NCI-H82 treated with DMSO at 0.1 percent for 48 hours (cell line): ENCODE data around the gene MGAT3.
"Not testable (repeated sequence)": the region's sequence is repeated elsewhere in the genome, so short reads cannot be mapped to it uniquely, and the experiment has no call there.

Experiments
- DNase-seq: peaks from one replicate; lab custom pipeline; 2025; ENCODE audit not compliant: unreplicated experiment; lab: John Stamatoyannopoulos, UW

The MGAT3 gene

GRCh38 chr22:39489094-39490068 is 32.6 kb downstream of the MGAT3 start:
- DNase-seq = no peak

- peak; percentile 19 for DNase-seq
Measured at GRCh38 chr22:39490135-39490798, 33.5 kb downstream of the MGAT3 start.

DNA sequence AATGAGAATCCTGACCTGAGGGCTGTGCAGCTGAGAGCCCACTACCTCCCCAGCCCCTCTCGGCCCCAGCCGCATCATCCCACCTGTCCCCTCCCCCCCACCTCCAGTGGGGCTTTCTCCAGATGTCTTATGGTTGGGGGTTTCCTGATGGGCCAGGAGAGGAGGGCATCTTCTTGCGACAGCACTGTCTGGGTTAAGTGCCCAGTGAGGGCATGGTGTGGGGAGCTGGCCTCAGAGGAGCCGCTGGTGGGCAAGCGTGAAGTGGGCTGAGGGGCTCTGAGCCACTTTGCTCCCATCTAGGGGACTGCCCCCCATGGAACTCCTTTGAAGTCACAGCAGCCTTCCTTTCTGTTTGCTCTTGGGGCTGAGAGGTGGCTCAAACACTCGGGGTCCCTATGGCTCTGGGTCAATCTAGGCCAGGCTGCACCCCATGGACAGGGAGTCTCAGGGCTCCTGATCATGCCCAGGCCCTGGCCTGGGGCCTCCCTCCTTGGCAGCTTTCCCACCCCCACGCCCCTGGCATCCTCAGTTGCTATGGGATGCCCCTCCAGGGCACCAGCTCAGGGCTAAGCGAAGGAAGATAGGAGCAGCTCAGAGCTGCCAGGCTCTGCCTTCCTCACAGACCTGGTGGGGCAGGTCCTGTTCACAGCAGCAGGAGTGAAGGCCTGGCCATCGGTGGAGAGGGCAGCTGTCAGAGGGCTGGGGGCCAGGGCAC is 34.3 kb downstream of the MGAT3 start:
- no peak for DNase-seq

DNA sequence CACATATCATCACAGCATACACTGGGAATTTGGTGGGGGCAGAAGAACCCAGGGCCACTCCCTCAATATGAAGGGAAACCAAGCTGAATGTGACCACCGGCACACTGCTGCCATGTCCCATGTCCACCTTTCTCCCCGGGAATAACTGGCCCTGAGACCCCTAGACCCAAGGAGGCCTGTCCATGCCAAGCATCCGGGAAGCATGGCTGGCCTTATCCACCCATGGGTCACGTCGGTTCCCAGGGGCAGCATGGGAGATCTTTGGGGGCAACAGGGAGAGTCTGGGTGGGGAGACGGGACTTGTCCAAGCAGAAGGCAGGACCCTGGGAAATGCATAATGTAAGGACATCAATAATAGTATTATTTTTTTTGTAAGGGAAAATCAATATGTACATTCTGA is 34.9 kb downstream of the MGAT3 start:
- DNase-seq = no peak

DNA sequence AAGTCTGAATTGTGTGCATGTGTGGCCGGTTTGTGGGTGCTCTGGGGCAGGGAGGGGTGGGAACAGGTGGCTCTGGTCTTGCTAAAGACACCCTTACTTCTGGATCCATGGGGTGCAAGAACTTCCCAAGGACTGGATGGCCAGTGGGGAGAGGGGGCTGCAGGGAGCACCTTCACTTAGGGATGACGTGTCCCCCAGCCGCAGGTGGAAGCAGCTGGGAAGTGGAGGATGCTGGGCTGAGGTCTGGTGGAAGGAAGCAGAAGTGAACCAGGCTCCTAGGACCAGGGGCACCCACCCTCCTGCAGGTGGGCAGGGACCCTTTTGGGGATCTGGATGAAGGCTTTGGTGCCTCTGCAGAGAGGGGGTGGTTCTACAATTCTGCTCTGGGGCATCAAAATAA is 35.4 kb downstream of the MGAT3 start:
- DNase-seq = no peak

DNA sequence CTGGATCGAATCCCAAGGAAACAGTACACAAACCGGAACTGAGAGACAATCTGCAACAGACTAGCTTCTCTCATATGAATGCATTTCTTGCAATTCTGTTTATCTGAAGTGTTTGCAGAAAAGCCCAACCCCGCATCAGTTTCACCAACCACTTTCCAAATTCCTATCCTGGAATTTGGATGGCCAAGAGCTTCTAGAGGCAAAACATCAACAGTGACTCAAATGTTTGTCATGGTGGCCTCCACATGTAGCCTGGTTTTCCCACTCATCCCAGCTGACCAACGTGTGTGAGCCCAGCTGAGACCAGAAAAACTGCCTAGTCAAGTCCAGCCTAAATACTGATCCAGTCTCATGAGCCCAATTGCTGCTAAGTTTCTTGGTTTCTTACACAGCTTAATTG is 36.9 kb downstream of the MGAT3 start:
- no peak for DNase-seq

GRCh38 chr22:39494471-39495120 is 37.8 kb downstream of the MGAT3 start:
- no peak for DNase-seq

GRCh38 chr22:39496131-39496838 is 39.5 kb downstream of the MGAT3 start:
- DNase-seq = peak; percentile 35

GRCh38 chr22:39497429-39497828 is 40.6 kb downstream of the MGAT3 start:
- no peak for DNase-seq

DNA sequence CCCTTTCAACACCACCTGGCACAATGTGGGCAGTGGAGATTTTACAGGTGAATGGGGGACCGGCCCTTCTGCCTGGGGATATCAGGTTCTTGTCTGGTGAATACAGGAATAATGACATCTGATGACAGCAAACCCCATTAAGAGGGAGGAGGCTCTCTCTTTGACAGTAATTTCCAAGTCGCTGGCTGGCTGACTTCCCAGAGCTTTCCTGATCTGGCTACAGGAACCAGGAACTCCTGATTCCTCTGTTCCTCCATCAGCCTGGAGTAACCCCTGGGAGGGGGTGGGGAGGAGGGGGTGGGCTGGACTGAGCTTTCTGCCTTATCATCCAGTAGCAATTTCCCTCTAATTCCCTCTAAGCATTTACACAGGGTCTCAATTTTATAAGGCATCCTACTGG is 41.6 kb downstream of the MGAT3 start:
- no peak for DNase-seq

DNA sequence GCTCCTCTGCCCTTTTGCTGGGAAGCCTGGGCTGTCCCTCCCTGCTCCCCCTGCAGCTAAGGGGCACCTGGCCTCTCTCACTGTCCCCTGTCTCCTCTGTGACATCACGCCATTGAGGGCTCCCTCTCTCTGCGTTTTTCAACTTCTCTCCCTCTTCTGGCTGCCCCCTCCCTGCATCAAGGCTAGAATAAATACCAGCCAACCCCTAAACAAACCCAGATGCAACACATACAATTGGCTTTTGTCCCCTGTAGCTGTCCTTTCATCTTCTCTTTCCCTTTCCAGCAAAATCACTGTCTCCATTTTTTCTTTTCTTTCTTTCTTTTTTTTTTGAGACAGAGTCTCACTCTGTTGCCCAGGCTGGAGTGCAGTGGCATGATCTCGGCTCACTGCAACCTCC is 42.0 kb downstream of the MGAT3 start:
- no peak for DNase-seq

DNA sequence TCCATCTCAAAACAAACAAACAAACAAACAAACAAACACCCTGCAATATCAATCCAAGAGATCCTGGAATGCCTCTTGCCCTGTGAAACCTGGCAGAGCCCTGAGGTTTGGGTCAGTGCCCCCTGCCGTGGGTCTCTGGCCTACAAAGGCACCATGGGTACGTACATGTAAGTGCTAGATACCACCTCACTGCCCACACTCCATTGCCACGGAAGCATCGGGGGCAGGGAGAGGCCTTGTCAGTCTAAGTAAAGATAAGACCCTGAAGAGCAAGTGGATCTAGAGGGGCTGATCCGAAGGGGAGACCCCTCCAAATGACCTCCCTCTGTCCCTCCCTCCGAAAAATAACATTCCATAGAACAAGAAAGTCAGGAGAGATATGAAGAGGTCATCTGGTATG is 43.3 kb downstream of the MGAT3 start:
- no peak for DNase-seq

DNA sequence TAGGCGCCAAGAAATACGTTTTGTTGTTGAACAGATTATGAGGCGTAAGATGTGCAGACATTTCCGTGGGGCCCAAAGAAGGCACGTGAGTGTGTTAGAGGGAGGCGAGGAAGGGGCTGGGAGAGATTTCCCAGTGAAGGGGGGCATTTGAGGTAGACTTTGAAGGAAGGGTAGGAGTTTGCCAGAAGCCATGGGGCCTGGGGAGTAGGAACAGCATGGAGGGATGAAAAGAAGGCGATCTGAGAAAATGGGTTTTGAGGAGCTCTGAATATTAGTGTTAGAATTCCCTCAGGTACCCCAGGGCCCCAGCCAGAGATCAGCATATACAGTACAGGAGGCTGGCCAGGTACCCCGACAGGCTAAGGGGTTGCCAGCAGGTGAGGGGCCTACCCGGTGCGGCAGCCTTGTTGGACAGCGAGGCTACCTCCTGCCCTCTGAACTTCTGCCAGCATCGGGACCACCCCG is 44.9 kb downstream of the MGAT3 start:
- DNase-seq = no peak

DNA sequence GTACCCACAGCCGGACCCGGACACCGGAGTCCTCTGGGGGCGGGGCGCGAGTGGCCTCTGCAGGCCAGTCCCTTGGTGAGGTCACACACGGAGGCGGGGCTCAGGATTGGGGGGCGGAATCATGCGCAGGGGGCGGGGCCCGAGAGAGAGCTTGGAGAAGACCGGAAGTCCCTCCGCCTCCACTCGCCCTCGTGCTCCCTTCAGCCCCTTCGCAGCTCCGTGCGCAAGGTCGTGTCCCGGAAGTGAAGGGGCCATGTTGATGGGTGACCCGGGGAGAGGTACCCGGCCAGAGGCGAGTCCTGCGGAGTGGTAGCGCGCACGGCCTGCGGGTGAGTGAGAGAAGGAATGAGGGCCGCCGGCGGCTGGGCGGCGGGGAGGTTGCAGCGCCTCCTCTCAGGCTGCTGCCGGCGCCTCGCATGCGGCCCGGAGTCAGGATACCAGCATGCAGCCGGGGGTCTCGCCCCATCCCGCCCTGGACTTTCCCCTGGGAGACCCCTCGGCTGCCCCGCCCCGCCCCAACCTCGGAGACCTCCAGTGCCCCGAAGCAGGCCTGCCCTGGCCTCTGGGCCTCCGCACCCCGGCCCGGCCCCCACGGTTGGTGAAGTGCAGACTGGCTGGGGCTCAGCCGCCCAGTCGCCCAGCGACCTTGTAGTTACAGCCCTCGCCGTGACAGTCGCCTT is 45.4 kb downstream of the MGAT3 start, which contains the start of gene MIEF1:
Gene MIEF1 (plus strand): TSS at position 182 of the 680 bp plus-strand sequence. CDS start 9,005 bp downstream, outside the sequence.
- DNase-seq = peak; percentile 74

DNA sequence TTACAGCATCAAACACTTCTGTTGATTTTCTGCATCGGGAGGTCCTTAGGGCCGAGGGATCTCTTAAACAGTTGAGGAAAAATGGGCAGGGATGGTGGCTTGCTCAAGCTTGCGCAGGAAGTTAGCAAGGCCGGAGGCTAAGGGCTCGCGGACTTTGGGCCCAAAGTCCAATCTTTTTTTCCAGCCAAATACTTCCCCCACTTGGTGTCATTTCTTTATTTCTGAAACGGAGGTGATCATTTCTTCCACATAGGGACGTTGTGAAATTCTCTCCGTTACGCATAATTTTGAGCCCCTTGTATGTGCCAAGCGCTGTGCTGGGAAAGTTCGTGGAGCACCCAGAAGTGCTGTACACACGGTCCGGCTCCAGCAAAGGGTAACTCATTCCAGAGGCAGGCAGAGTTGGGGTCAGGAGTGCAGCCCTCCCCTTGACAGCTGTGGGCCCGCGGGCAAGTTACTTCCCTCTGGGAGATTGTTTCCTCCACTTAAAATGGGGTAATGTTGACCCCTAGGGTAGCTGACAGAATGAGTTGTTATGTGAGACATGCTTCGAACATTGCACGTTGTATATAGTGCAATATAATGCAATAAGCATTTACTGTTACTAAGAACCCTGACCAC is 46.1 kb downstream of the MGAT3 start:
- no peak for DNase-seq

DNA sequence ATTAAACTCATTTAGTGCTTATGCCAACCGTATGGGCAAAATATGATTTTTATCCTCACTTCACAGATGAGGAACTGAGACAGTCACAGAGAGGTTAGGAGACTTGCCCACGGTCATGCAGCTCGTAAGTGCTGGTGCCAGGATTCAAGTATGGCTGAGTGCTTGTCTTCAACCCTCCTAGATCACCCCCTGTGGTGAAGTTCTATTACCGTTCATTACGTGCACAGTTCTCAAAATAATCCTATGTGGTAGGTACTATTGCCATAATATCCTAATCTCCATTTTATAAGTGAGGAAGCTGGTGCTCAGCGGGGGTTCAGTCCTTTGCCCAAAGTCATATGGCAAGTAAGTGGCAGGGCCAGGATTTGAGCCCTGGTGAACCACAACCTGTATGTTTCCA is 46.8 kb downstream of the MGAT3 start:
- DNase-seq = no peak

DNA sequence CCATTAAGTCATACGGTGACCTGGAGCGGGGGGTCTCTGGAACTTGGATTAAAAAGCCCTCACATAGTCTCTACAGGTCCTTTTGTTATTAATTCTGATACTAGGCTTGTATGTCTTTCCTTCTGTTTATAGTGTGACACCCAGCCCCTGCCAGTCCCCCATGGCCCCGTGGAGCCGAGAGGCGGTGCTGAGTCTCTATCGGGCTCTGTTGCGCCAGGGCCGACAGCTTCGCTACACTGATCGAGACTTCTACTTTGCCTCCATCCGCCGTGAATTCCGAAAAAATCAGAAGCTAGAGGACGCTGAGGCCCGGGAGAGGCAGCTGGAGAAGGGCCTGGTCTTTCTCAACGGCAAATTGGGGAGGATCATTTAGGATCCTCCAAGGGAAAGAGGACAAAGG is 47.3 kb downstream of the MGAT3 start:
- no peak for DNase-seq

DNA sequence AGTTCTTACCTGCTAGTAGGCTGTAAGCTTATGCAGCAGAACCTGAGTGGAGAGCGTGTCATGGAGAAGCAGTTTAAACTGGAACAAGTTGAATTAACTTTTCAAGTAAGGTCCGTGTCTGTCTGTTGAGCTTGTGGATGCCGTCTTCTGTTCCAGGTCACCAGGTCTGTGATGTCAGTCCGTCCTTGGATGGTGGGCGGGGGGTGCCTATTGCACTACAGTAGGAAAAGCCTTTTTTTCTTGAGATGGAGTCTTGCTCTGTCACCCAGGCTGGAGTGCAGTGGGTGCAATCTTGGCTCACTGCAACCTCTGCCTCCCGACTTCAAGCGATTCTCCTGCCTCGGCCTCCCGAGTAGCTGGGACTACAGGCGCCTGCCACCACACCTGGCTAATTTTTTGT is 50.2 kb downstream of the MGAT3 start:
- DNase-seq = not testable (repeated sequence)

- no peak for DNase-seq
Measured at GRCh38 chr22:39508393-39508792, 51.6 kb downstream of the MGAT3 start.
